Measurements from ENCODE around the gene HINFP. TPM values are rescaled to one million over a fixed set of nuclear protein-coding genes. Genes with fewer than 3 reads are reported as not detected.

The HINFP gene
- total RNA-seq, 1 experiment from 2014 or later = 23.4 TPM

GRCh38 chr11:119108146-119108856 is 13.1 kb upstream of the HINFP start:
- intact Hi-C loops (cut with micrococcal nuclease) = loop anchor here (1.0 to 10.0 kb wide), 2 partner anchors 13 to 176 kb away; partner anchors contain the start of gene HINFP
- Mint-ChIP-seq H3K27ac (ENCODE audit: low read depth, unreplicated experiment) (peak overlapping the region; percentile 57), H3K9me3 (ENCODE audit: unreplicated experiment) (no peaks in the 10 kb centered on the region), H3K4me1 (ENCODE audit: insufficient read depth, unreplicated experiment) (peaks cover 13% of the 10 kb centered on the region), H3K36me3 (ENCODE audit: insufficient read depth, unreplicated experiment) (peaks cover 24% of the 10 kb centered on the region), H3K27me3 (ENCODE audit: insufficient read depth, unreplicated experiment) (no peaks in the 10 kb centered on the region), H3K4me3 (ENCODE audit: unreplicated experiment) (peak overlapping the region; percentile 76)
- CTCF ChIA-PET = interaction anchor here (0.5 to 1.7 kb wide), 6 partner anchors 14 to 225 kb away, joined by 3 to 10 read pairs (median 3); partner anchors contain the start of genes CBL and CXCR5
- BruUV-seq (replicated peaks) = TSS peak; percentile 19
- TF ChIP-seq CTCF (IDR thresholded peaks at IDR 0.05; ENCODE audit: unreplicated experiment) = no peak
- POLR2A ChIA-PET = interaction anchor here (0.5 to 9.3 kb wide), 6 partner anchors 13 to 110 kb away, joined by 3 to 149 read pairs (median 4); partner anchors contain the start of genes HINFP, RPS25 and TRAPPC4
- peak; percentile 77 for DNase-seq (ENCODE audit: unreplicated experiment)

- H3K4me3 Mint-ChIP-seq (ENCODE audit: unreplicated experiment) = peak overlapping the region; percentile 76
- no peaks in the 10 kb centered on the region for H3K27me3 Mint-ChIP-seq (ENCODE audit: insufficient read depth, unreplicated experiment)
- intact Hi-C loops (cut with micrococcal nuclease) = loop anchor here (1.0 to 10.0 kb wide), 2 partner anchors 12 to 176 kb away; partner anchors contain the start of gene HINFP
- TF ChIP-seq CTCF (IDR thresholded peaks at IDR 0.05; ENCODE audit: unreplicated experiment) = no peak
- peak overlapping the region; percentile 57 for H3K27ac Mint-ChIP-seq (ENCODE audit: low read depth, unreplicated experiment)
- H3K9me3 Mint-ChIP-seq (ENCODE audit: unreplicated experiment) = no peaks in the 10 kb centered on the region
- H3K4me1 Mint-ChIP-seq (ENCODE audit: insufficient read depth, unreplicated experiment) = peaks cover 13% of the 10 kb centered on the region
- ChIA-PET POLR2A (interaction anchor here (0.5 to 9.3 kb wide), 7 partner anchors 12 to 90 kb away, joined by 3 to 149 read pairs (median 4); partner anchors contain the start of genes HINFP, RPS25, TRAPPC4 and VPS11), CTCF (interaction anchor here (0.5 to 1.7 kb wide), 6 partner anchors 14 to 225 kb away, joined by 3 to 10 read pairs (median 3); partner anchors contain the start of genes CBL and CXCR5)
- peaks cover 28% of the 10 kb centered on the region for H3K36me3 Mint-ChIP-seq (ENCODE audit: insufficient read depth, unreplicated experiment)
- no peak for DNase-seq (ENCODE audit: unreplicated experiment)
- BruUV-seq (replicated peaks) = no TSS peak
These were observed 12.5 kb upstream of the HINFP start for GRCh38 chr11:119108857-119109221.

- peaks cover 13% of the 10 kb centered on the region for H3K4me1 Mint-ChIP-seq (ENCODE audit: insufficient read depth, unreplicated experiment)
- H3K27me3 Mint-ChIP-seq (ENCODE audit: insufficient read depth, unreplicated experiment) = no peaks in the 10 kb centered on the region
- intact Hi-C loops (cut with micrococcal nuclease) = loop anchor here (10.0 kb wide), 1 partner anchor 175 kb away; no protein-coding TSS in a partner anchor
- no TSS peak for BruUV-seq (replicated peaks)
- no peak for TF ChIP-seq CTCF (IDR thresholded peaks at IDR 0.05; ENCODE audit: unreplicated experiment)
- POLR2A ChIA-PET = interaction anchor here (1.0 to 9.3 kb wide), 3 partner anchors 11 to 42 kb away, joined by 4 to 149 read pairs (median 4); partner anchors contain the start of genes HINFP and VPS11
- no peak for DNase-seq (ENCODE audit: unreplicated experiment)
- H3K27ac Mint-ChIP-seq (ENCODE audit: low read depth, unreplicated experiment) = no peak overlapping the region
- CTCF ChIA-PET = interaction anchor here (0.6 to 1.7 kb wide), 9 partner anchors 9 to 178 kb away, joined by 3 to 10 read pairs (median 3); a partner anchor contains a TSS
- peaks cover 36% of the 10 kb centered on the region for H3K36me3 Mint-ChIP-seq (ENCODE audit: insufficient read depth, unreplicated experiment)
- H3K4me3 Mint-ChIP-seq (ENCODE audit: unreplicated experiment) = no peak overlapping the region
- no peaks in the 10 kb centered on the region for H3K9me3 Mint-ChIP-seq (ENCODE audit: unreplicated experiment)
These were observed 11.5 kb upstream of the HINFP start for GRCh38 chr11:119109843-119110242.

- H3K27me3 Mint-ChIP-seq (ENCODE audit: insufficient read depth, unreplicated experiment) = no peaks in the 10 kb centered on the region
- TF ChIP-seq CTCF (IDR thresholded peaks at IDR 0.05; ENCODE audit: unreplicated experiment) = no peak
- ChIA-PET CTCF (interaction anchor here (0.6 to 1.3 kb wide), 4 partner anchors 8 to 177 kb away, joined by 3 read pairs; no protein-coding TSS in a partner anchor), POLR2A (interaction anchor here (1.1 to 9.3 kb wide), 2 partner anchors 11 to 16 kb away, joined by 4 to 149 read pairs; partner anchors contain the start of gene HINFP)
- H3K4me1 Mint-ChIP-seq (ENCODE audit: insufficient read depth, unreplicated experiment) = peaks cover 13% of the 10 kb centered on the region
- H3K27ac Mint-ChIP-seq (ENCODE audit: low read depth, unreplicated experiment) = no peak overlapping the region
- H3K4me3 Mint-ChIP-seq (ENCODE audit: unreplicated experiment) = no peak overlapping the region
- no peaks in the 10 kb centered on the region for H3K9me3 Mint-ChIP-seq (ENCODE audit: unreplicated experiment)
- H3K36me3 Mint-ChIP-seq (ENCODE audit: insufficient read depth, unreplicated experiment) = peaks cover 42% of the 10 kb centered on the region
- no TSS peak for BruUV-seq (replicated peaks)
- DNase-seq (ENCODE audit: unreplicated experiment) = no peak
- intact Hi-C loops (cut with micrococcal nuclease) = no loop called here
These were observed 10.9 kb upstream of the HINFP start for GRCh38 chr11:119110439-119110838.
